Measurements from ENCODE around the gene MAPKAP1.

DNA sequence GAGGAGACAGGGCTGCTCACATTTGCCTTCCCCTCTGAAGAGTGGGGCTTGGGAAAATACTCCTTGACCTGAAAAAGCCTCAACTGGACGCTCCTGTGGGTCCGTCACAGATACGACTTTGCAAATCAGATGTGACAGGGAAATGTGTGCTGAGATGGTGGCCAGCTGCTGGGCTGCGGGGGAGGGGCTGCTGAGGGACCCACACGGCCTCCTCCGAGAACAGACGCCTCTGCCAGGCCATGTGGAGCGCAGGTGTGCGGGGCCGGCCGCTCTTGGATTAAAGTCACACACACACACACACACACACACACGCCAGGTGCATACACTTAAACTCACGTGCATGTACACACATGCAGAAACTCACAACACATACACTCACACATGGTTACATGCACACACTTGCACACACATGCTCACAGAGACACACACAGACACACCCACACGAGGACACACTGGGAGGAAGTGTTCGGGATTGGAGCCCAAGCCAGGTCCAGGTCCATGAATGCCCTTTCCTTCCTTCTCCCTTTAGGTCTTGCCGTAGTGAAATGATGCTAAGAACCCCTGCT is 278.0 kb downstream of the MAPKAP1 start:
- TF ChIP-seq EP300 (IDR thresholded peaks at IDR 0.05; ENCODE audit: borderline replicate concordance), result no peak
- TF ChIP-seq, protein P1, sequence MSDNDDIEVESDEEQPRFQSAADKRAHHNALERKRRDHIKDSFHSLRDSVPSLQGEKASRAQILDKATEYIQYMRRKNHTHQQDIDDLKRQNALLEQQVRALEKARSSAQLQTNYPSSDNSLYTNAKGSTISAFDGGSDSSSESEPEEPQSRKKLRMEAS (IDR thresholded peaks at IDR 0.05), result no peak
- TF ChIP-seq TAF1 (IDR thresholded peaks at IDR 0.05; ENCODE audit: low read depth), result no peak
- no peak for TF ChIP-seq EGR1 (IDR thresholded peaks at IDR 0.05)
- TF ChIP-seq NFIC (IDR thresholded peaks at IDR 0.05), result no peak
- TF ChIP-seq, protein P2, sequence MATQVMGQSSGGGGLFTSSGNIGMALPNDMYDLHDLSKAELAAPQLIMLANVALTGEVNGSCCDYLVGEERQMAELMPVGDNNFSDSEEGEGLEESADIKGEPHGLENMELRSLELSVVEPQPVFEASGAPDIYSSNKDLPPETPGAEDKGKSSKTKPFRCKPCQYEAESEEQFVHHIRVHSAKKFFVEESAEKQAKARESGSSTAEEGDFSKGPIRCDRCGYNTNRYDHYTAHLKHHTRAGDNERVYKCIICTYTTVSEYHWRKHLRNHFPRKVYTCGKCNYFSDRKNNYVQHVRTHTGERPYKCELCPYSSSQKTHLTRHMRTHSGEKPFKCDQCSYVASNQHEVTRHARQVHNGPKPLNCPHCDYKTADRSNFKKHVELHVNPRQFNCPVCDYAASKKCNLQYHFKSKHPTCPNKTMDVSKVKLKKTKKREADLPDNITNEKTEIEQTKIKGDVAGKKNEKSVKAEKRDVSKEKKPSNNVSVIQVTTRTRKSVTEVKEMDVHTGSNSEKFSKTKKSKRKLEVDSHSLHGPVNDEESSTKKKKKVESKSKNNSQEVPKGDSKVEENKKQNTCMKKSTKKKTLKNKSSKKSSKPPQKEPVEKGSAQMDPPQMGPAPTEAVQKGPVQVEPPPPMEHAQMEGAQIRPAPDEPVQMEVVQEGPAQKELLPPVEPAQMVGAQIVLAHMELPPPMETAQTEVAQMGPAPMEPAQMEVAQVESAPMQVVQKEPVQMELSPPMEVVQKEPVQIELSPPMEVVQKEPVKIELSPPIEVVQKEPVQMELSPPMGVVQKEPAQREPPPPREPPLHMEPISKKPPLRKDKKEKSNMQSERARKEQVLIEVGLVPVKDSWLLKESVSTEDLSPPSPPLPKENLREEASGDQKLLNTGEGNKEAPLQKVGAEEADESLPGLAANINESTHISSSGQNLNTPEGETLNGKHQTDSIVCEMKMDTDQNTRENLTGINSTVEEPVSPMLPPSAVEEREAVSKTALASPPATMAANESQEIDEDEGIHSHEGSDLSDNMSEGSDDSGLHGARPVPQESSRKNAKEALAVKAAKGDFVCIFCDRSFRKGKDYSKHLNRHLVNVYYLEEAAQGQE (IDR thresholded peaks at IDR 0.05; ENCODE audit: low read depth), result no peak
- TF ChIP-seq RAD21 (IDR thresholded peaks at IDR 0.05; ENCODE audit: low read depth), result no peak
- TF ChIP-seq ZBTB7A (IDR thresholded peaks at IDR 0.05; ENCODE audit: low read depth), result no peak
- no peak for TF ChIP-seq CREB1 (IDR thresholded peaks at IDR 0.05; ENCODE audit: low read depth)
- TF ChIP-seq TCF12 (IDR thresholded peaks at IDR 0.05; ENCODE audit: low read depth), result no peak
- TF ChIP-seq, protein P3, sequence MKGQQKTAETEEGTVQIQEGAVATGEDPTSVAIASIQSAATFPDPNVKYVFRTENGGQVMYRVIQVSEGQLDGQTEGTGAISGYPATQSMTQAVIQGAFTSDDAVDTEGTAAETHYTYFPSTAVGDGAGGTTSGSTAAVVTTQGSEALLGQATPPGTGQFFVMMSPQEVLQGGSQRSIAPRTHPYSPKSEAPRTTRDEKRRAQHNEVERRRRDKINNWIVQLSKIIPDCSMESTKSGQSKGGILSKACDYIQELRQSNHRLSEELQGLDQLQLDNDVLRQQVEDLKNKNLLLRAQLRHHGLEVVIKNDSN (IDR thresholded peaks at IDR 0.05), result no peak
- no peak for TF ChIP-seq FOXM1 (IDR thresholded peaks at IDR 0.05; ENCODE audit: borderline replicate concordance, low read depth)
